Heart left ventricle (tissue), 13 donors: ENCODE data around the gene APH1A.

ENCODE experiments used
- POLR2A ChIP-seq, 2 donors: fragments of 450-650 bp; IDR thresholded peaks; one replicate each; pipeline ENCODE4 v1.6.1; 2017; ENCODE audit warnings: antibody characterized with exemption in 2 of 2, mild to moderate bottlenecking in 2 of 2, moderate library complexity in 2 of 2
- TF ChIP-seq, protein P1 (sequence below), 12 donors: fragments of 200-600 bp; sonication (generic) in 4 of 12; IDR thresholded peaks; one replicate each; pipeline versions ENCODE4 v1.5.0 to v1.8.0; 2018 to 2022; ENCODE audit warnings: antibody characterized with exemption in 12 of 12, mild to moderate bottlenecking in 5 of 12
- donor health status: ischemic (EF 13 %, LVEDD 7.1; RV severe dilation, severe dysfunction).
- donor health status: DM: no; HTN: yes; CAD: no.
- donor health status: DM: no; HTN: no; CAD: no.
- donor health status: ischemic (EF 25% LVEDD 6.9; RV normal size, moderate dysfunction).
- donor health status: ischemic (EF 25% LVEDD 5.7; RV mildly dilated, moderate dysfunction).
- donor health status: ischemic (EF 35%, LVEDD 5.7; RV mildly dilated, moderate dysfunction).
- donor health status: nonischemic (EF 11% LVEDD 7.7; RV severe dilation, severe dysfunction).
- donor health status: DM: yes; HTN: yes; CAD: no.
- donor health status: PGD.
- donor health status: ischemic (EF 29% LVEDD 5.4; RV normal size, mild dysfunction).
- donor health status: nonischemic (EF 23%, LVEDD 6.1; RV moderate dilation, normal function).

DNA sequence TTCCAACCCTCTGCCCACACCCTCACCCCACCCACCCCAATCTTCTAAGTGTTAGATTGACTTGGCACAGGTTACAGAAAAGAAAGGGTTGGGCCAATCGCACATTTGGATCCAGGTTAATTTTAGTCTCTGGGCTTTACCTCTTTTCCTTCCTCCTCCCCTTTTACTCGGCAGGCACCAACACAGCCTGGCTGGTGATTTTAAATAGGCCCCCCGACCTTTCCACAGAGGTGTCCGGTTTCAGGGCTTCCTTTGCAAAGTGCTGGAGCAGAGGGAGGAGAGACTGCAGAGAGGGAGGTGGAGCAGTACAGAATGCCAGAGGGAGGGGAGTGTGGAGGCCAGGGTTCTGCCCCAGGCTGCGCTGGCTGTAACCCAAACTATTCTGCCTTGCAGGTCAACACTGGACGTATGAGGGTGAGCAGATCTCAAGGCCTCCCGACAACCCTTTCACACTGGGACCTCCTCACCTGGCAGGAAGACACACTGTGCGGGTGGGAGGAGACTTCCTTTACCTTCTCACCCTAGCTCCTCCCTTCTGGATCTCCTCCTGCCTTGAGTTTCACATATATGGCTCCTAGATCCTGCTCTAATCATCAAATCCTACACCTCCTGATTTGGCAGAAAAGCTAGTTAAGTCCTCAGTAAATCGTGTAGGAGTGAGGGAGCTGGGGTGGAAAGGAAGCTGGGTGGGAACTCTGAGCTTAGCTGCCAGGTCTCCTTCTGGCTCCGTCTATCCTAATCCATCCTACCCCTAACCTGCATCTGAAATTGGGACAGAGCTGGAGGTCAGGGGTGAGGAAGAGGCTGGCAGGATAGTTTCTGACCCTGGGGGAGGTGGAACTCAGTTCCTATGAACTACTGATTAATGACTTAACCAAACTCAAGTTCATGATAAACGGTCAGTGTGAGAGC is 8.8 kb downstream of the APH1A start:
- TF ChIP-seq POLR2A (IDR thresholded peaks at IDR 0.05): no peak
- TF ChIP-seq, protein P1, sequence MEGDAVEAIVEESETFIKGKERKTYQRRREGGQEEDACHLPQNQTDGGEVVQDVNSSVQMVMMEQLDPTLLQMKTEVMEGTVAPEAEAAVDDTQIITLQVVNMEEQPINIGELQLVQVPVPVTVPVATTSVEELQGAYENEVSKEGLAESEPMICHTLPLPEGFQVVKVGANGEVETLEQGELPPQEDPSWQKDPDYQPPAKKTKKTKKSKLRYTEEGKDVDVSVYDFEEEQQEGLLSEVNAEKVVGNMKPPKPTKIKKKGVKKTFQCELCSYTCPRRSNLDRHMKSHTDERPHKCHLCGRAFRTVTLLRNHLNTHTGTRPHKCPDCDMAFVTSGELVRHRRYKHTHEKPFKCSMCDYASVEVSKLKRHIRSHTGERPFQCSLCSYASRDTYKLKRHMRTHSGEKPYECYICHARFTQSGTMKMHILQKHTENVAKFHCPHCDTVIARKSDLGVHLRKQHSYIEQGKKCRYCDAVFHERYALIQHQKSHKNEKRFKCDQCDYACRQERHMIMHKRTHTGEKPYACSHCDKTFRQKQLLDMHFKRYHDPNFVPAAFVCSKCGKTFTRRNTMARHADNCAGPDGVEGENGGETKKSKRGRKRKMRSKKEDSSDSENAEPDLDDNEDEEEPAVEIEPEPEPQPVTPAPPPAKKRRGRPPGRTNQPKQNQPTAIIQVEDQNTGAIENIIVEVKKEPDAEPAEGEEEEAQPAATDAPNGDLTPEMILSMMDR (IDR thresholded peaks at IDR 0.05): no peak
